ENCODE measurements around the gene CFAP99. TPM values are rescaled to one million over a fixed set of nuclear protein-coding genes. Genes with fewer than 3 reads are reported as not detected.

CFAP99 gene
- total and polyA plus RNA-seq, 2 of the 8 experiments (the other 6 are each of a cell fraction or from before 2014, with no cell fraction given) = not detected

DNA sequence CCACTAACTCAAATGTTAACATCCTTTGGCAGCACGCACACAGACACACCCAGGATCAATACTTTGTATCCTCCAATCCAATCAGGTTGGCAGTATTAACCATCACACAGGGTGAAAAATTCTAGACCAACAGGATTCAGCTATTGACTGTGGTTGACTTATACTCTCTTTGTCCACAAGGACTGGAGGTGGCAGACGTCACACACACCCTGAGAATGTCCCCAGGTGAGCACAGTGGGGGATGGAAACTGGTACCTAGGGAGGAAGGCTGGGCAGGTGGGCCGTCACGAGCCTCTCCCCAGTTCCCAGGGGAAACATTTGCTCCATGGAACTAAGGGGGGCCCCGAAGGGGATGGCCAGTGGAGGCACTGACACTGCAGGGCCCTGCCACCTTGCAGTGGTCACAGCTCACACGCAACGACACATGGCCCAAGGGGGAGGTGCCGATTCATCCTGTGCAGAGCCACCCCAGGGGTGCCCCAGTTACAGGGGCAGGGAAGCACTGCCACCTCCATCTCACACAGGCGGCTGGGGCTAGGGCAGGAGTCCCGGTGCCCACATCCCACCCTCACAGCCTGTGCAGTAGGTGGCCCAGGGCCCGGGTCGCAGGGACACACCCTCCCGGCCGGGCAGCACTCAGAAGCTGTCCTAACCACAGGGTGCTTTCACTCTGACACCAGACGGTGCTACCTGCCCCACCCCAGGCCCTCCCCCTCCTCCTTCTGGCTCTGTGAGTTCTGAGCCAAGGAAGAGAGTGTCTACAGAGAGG is 17.7 kb upstream of the CFAP99 start (continued):
- TF ChIP-seq, protein P1, sequence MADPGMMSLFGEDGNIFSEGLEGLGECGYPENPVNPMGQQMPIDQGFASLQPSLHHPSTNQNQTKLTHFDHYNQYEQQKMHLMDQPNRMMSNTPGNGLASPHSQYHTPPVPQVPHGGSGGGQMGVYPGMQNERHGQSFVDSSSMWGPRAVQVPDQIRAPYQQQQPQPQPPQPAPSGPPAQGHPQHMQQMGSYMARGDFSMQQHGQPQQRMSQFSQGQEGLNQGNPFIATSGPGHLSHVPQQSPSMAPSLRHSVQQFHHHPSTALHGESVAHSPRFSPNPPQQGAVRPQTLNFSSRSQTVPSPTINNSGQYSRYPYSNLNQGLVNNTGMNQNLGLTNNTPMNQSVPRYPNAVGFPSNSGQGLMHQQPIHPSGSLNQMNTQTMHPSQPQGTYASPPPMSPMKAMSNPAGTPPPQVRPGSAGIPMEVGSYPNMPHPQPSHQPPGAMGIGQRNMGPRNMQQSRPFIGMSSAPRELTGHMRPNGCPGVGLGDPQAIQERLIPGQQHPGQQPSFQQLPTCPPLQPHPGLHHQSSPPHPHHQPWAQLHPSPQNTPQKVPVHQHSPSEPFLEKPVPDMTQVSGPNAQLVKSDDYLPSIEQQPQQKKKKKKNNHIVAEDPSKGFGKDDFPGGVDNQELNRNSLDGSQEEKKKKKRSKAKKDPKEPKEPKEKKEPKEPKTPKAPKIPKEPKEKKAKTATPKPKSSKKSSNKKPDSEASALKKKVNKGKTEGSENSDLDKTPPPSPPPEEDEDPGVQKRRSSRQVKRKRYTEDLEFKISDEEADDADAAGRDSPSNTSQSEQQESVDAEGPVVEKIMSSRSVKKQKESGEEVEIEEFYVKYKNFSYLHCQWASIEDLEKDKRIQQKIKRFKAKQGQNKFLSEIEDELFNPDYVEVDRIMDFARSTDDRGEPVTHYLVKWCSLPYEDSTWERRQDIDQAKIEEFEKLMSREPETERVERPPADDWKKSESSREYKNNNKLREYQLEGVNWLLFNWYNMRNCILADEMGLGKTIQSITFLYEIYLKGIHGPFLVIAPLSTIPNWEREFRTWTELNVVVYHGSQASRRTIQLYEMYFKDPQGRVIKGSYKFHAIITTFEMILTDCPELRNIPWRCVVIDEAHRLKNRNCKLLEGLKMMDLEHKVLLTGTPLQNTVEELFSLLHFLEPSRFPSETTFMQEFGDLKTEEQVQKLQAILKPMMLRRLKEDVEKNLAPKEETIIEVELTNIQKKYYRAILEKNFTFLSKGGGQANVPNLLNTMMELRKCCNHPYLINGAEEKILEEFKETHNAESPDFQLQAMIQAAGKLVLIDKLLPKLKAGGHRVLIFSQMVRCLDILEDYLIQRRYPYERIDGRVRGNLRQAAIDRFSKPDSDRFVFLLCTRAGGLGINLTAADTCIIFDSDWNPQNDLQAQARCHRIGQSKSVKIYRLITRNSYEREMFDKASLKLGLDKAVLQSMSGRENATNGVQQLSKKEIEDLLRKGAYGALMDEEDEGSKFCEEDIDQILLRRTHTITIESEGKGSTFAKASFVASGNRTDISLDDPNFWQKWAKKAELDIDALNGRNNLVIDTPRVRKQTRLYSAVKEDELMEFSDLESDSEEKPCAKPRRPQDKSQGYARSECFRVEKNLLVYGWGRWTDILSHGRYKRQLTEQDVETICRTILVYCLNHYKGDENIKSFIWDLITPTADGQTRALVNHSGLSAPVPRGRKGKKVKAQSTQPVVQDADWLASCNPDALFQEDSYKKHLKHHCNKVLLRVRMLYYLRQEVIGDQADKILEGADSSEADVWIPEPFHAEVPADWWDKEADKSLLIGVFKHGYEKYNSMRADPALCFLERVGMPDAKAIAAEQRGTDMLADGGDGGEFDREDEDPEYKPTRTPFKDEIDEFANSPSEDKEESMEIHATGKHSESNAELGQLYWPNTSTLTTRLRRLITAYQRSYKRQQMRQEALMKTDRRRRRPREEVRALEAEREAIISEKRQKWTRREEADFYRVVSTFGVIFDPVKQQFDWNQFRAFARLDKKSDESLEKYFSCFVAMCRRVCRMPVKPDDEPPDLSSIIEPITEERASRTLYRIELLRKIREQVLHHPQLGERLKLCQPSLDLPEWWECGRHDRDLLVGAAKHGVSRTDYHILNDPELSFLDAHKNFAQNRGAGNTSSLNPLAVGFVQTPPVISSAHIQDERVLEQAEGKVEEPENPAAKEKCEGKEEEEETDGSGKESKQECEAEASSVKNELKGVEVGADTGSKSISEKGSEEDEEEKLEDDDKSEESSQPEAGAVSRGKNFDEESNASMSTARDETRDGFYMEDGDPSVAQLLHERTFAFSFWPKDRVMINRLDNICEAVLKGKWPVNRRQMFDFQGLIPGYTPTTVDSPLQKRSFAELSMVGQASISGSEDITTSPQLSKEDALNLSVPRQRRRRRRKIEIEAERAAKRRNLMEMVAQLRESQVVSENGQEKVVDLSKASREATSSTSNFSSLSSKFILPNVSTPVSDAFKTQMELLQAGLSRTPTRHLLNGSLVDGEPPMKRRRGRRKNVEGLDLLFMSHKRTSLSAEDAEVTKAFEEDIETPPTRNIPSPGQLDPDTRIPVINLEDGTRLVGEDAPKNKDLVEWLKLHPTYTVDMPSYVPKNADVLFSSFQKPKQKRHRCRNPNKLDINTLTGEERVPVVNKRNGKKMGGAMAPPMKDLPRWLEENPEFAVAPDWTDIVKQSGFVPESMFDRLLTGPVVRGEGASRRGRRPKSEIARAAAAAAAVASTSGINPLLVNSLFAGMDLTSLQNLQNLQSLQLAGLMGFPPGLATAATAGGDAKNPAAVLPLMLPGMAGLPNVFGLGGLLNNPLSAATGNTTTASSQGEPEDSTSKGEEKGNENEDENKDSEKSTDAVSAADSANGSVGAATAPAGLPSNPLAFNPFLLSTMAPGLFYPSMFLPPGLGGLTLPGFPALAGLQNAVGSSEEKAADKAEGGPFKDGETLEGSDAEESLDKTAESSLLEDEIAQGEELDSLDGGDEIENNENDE (IDR thresholded peaks at IDR 0.05; ENCODE audit: insufficient replicate concordance, low read length) = no peak
- TF ChIP-seq KDM1A (IDR thresholded peaks at IDR 0.05; ENCODE audit: borderline replicate concordance, low read length) = no peak
- TF ChIP-seq RFX5 (IDR thresholded peaks at IDR 0.05; ENCODE audit: borderline replicate concordance, low read depth, low read length) = no peak
- no peak for TF ChIP-seq JUN (IDR thresholded peaks at IDR 0.05; ENCODE audit: low read depth, low read length)
- TF ChIP-seq KDM4A (IDR thresholded peaks at IDR 0.05; ENCODE audit: low read depth, low read length, severe bottlenecking) = no peak
- no peak for TF ChIP-seq SAP30 (IDR thresholded peaks at IDR 0.05; ENCODE audit: insufficient read depth, insufficient replicate concordance, low read length)
- no peak for TF ChIP-seq SP2 (IDR thresholded peaks at IDR 0.05; ENCODE audit: low read length)
- TF ChIP-seq YY1 (IDR thresholded peaks at IDR 0.05; ENCODE audit: low read depth, low read length) = no peak

Data from H1 (cell line).